ENCODE results near the gene MYOM3. TPM values are rescaled to one million over a fixed set of nuclear protein-coding genes. Genes with fewer than 3 reads are reported as not detected.

Gene MYOM3
- total and polyA plus RNA-seq, 2 of the 13 experiments (the other 11 are each of a cell fraction or from before 2014, with no cell fraction given): 5.8 to 15.3 TPM

DNA sequence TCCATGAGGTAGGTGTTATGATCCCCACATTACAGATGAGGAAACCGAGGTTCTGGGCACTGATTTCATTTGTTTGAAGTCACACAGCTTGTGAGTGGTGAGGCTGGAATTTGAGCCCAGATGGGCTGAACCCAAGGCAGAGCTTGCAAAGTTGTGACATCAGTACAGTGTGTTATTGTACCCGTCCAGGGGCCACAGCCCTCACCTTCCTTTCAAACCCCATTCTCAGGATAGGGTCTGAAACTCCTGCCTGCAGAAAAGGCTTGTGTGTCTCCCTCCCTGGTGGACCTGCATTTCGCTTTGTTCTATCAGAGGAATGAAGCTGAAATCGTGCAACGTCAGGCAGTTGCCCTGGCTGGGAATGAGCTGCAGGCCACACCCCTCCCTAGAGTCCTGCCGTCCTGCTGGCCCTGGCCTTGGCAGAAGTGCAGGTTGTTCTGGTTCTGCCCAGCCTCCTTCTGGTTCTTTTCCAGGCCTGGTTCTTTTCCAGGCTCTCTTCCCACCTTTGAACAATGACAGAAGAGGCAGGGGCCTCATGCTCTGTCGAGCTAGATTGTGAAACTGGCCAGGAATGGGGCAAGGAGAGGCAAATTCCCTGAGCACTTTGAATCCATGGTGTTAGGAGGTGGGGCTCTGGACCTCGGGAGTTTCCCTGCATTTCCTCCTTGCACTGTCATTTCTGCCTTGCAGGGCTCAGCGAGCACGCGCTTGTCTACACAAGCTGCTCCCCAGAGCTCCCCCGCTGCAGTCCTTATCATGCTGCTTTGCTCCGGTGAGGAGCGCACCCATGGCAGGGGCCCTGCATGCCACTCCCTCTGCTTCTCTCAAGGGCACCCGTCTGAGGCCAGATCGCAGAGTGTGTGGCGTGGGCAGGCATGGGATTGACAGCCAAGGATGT lies 8.2 kb upstream of the MYOM3 start (continued):
- TF ChIP-seq GABPA (IDR thresholded peaks at IDR 0.05; ENCODE audit: low read depth, low read length): no peak
- TF ChIP-seq GABPA (CRISPR knock-in tag; IDR thresholded peaks at IDR 0.05; ENCODE audit: low read depth): no peak; the same call in 1 of the 2 replicates
- TF ChIP-seq, protein P1, sequence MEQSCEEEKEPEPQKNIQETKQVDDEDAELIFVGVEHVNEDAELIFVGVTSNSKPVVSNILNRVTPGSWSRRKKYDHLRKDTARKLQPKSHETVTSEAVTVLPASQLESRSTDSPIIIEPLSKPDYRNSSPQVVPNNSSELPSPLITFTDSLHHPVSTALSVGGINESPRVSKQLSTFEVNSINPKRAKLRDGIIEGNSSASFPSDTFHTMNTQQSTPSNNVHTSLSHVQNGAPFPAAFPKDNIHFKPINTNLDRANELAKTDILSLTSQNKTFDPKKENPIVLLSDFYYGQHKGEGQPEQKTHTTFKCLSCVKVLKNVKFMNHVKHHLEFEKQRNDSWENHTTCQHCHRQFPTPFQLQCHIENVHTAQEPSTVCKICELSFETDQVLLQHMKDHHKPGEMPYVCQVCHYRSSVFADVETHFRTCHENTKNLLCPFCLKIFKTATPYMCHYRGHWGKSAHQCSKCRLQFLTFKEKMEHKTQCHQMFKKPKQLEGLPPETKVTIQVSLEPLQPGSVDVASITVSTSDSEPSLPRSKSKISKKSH (CRISPR knock-in tag; IDR thresholded peaks at IDR 0.05; ENCODE audit: borderline replicate concordance): no peak; the same call in 1 of the 2 replicates
- TF ChIP-seq, protein P2, sequence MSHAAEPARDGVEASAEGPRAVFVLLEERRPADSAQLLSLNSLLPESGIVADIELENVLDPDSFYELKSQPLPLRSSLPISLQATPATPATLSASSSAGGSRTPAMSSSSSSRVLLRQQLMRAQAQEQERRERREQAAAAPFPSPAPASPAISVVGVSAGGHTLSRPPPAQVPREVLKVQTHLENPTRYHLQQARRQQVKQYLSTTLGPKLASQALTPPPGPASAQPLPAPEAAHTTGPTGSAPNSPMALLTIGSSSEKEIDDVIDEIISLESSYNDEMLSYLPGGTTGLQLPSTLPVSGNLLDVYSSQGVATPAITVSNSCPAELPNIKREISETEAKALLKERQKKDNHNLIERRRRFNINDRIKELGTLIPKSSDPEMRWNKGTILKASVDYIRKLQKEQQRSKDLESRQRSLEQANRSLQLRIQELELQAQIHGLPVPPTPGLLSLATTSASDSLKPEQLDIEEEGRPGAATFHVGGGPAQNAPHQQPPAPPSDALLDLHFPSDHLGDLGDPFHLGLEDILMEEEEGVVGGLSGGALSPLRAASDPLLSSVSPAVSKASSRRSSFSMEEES (CRISPR knock-in tag; IDR thresholded peaks at IDR 0.05): no peak
- 0 out of 2 replicates have a peak, but pooled peaks have one; percentile 45 for TF ChIP-seq KMT2B (CRISPR knock-in tag; IDR thresholded peaks at IDR 0.05)
- TF ChIP-seq JUND (CRISPR knock-in tag; IDR thresholded peaks at IDR 0.05): peak; percentile 41; the same call in 1 of the 2 replicates
- 0 out of 2 replicates have a peak, but pooled peaks have one; percentile 38 for TF ChIP-seq ZNF879 (CRISPR knock-in tag; IDR thresholded peaks at IDR 0.05)
- 0 out of 2 replicates have a peak, but pooled peaks have one; percentile 33 for TF ChIP-seq KLF9 (CRISPR knock-in tag; IDR thresholded peaks at IDR 0.05; ENCODE audit: low read depth)
- no peak for TF ChIP-seq HOXA7 (CRISPR knock-in tag; IDR thresholded peaks at IDR 0.05)
- TF ChIP-seq, protein P3, sequence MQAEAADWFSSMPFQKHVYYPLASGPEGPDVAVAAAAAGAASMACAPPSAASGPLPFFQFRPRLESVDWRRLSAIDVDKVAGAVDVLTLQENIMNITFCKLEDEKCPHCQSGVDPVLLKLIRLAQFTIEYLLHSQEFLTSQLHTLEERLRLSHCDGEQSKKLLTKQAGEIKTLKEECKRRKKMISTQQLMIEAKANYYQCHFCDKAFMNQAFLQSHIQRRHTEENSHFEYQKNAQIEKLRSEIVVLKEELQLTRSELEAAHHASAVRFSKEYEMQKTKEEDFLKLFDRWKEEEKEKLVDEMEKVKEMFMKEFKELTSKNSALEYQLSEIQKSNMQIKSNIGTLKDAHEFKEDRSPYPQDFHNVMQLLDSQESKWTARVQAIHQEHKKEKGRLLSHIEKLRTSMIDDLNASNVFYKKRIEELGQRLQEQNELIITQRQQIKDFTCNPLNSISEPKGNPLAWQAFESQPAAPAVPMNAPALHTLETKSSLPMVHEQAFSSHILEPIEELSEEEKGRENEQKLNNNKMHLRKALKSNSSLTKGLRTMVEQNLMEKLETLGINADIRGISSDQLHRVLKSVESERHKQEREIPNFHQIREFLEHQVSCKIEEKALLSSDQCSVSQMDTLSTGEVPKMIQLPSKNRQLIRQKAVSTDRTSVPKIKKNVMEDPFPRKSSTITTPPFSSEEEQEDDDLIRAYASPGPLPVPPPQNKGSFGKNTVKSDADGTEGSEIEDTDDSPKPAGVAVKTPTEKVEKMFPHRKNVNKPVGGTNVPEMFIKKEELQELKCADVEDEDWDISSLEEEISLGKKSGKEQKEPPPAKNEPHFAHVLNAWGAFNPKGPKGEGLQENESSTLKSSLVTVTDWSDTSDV (CRISPR knock-in tag; IDR thresholded peaks at IDR 0.05): no peak
- no peak for TF ChIP-seq YY1 (IDR thresholded peaks at IDR 0.05; ENCODE audit: insufficient read depth, insufficient replicate concordance, low read depth, low read length)
- TF ChIP-seq ZNF672 (CRISPR knock-in tag; IDR thresholded peaks at IDR 0.05): no peak
- peak; percentile 96 for TF ChIP-seq ZSCAN29 (CRISPR knock-in tag; conservative IDR thresholded peaks at IDR 0.05)
- no peak for TF ChIP-seq POLR2G (IDR thresholded peaks at IDR 0.05; ENCODE audit: low read depth, low read length)
- no peak for TF ChIP-seq ZNF44 (CRISPR knock-in tag; IDR thresholded peaks at IDR 0.05)
- TF ChIP-seq, protein P4, sequence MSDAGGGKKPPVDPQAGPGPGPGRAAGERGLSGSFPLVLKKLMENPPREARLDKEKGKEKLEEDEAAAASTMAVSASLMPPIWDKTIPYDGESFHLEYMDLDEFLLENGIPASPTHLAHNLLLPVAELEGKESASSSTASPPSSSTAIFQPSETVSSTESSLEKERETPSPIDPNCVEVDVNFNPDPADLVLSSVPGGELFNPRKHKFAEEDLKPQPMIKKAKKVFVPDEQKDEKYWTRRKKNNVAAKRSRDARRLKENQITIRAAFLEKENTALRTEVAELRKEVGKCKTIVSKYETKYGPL (CRISPR knock-in tag; IDR thresholded peaks at IDR 0.05): no peak
- TF ChIP-seq NFATC3 (CRISPR knock-in tag; IDR thresholded peaks at IDR 0.05): no peak
- TF ChIP-seq ZNF383 (CRISPR knock-in tag; IDR thresholded peaks at IDR 0.05; ENCODE audit: borderline replicate concordance): no peak
- TF ChIP-seq ZNF816 (CRISPR knock-in tag; IDR thresholded peaks at IDR 0.05; ENCODE audit: borderline replicate concordance): no peak
- peak; percentile 29; the same call in 1 of the 2 replicates for TF ChIP-seq ZNF572 (CRISPR knock-in tag; IDR thresholded peaks at IDR 0.05)
- TF ChIP-seq TOE1 (CRISPR knock-in tag; IDR thresholded peaks at IDR 0.05): no peak

Data from HepG2 (cell line).